H1 (cell line): ENCODE data around the gene TMPRSS9. TPM values are rescaled to one million over a fixed set of nuclear protein-coding genes. Genes with fewer than 3 reads are reported as not detected.

Source experiments
- CTCF ChIA-PET: fragments of 300-600 bp; sonication (Branson Sonifier 250); formaldehyde crosslinking; loops from one replicate; lab custom pipeline; 2021; ENCODE audit not compliant: partially characterized antibody; lab: Charles Lee
- POLR2A ChIA-PET: fragments of 300-600 bp; sonication (Branson Sonifier 250); formaldehyde crosslinking; loops from one replicate; lab custom pipeline; 2021; ENCODE audit warnings: inconsistent platforms; ENCODE audit not compliant: partially characterized antibody; lab: Charles Lee
- DNase-seq, 2 experiments: peaks; one replicate each; pipeline versions ENCODE4 v3.0.0 to v3.0.0-alpha.2; 2010 to 2022; ENCODE audit warnings: low spot score in 2 of 2, low read depth in 1 of 2, mixed read lengths in 1 of 2
- FAIRE-seq: peaks from 2 replicates; lab custom pipeline; 2011; peaks lifted over from hg19 to GRCh38; lab: Jason Lieb, UNC
- H2AFZ ChIP-seq: 2 replicates; pipeline ENCODE4 v1.8.1; 2012; ENCODE audit warnings: low read length, inconsistent platforms
- H2AK5ac ChIP-seq: 2 replicates; pipeline ENCODE4 v1.6.1; 2013; ENCODE audit warnings: low read depth, low read length
- H2BK120ac ChIP-seq: replicated peaks from 2 replicates; pipeline ENCODE3; 2013; ENCODE audit warnings: low read depth, low read length, inconsistent platforms
- H2BK12ac ChIP-seq: 2 replicates; pipeline ENCODE4 v1.6.1; 2013; ENCODE audit warnings: low read depth, low read length
- H2BK15ac ChIP-seq: 2 replicates; pipeline ENCODE4 v1.6.1; 2013; ENCODE audit warnings: low read length
- H2BK20ac ChIP-seq: 2 replicates; pipeline ENCODE4 v1.6.1; 2013; ENCODE audit warnings: low read length
- H2BK5ac ChIP-seq: 2 replicates; pipeline ENCODE4 v1.6.1; 2013; ENCODE audit warnings: low read depth, low read length
- H3K14ac ChIP-seq: 2 replicates; pipeline ENCODE4 v1.6.1; 2013; ENCODE audit warnings: inconsistent platforms; ENCODE audit not compliant: insufficient read length
- H3K18ac ChIP-seq: 2 replicates; pipeline ENCODE4 v1.6.1; 2013; ENCODE audit warnings: low read length; ENCODE audit errors: extremely low read depth
- H3K23ac ChIP-seq: 2 replicates; pipeline ENCODE4 v1.6.1; 2013; ENCODE audit warnings: inconsistent platforms; ENCODE audit not compliant: insufficient read length
- H3K23me2 ChIP-seq: 2 replicates; pipeline ENCODE4 v1.6.1; 2013; ENCODE audit warnings: low read depth, low read length
- H3K27ac ChIP-seq: 2 replicates; pipeline ENCODE4 v1.6.1; 2011; ENCODE audit warnings: low read depth, low read length, inconsistent platforms
- H3K27me3 ChIP-seq, 4 experiments: replicated peaks in 1 of 4; 1 replicate in 1 of 4; 2 replicates in 3 of 4; pipeline versions ENCODE4 v1.6.1 to v1.8.1; 2011 to 2013; ENCODE audit warnings: low read length in 3 of 4, mild to moderate bottlenecking in 3 of 4, inconsistent platforms in 2 of 4, mixed read lengths in 2 of 4, moderate library complexity in 1 of 4; ENCODE audit not compliant: control insufficient read depth in 3 of 4, insufficient read depth in 3 of 4; ENCODE audit errors: extremely low read depth in 1 of 4
- H3K36me3 ChIP-seq, 4 experiments: 2 replicates each; pipeline versions ENCODE4 v1.6.1 to v1.8.1; 2011 to 2013; ENCODE audit warnings: mild to moderate bottlenecking in 4 of 4, low read length in 3 of 4, moderate library complexity in 2 of 4, control low read depth in 1 of 4, inconsistent platforms in 1 of 4; ENCODE audit not compliant: insufficient read depth in 4 of 4, control insufficient read depth in 2 of 4
- H3K4ac ChIP-seq: replicated peaks from 2 replicates; pipeline ENCODE3; 2013; ENCODE audit warnings: low read length, low read depth, mixed read lengths, inconsistent platforms; ENCODE audit not compliant: insufficient read length
- H3K4me1 ChIP-seq, 4 experiments: replicated peaks in 1 of 4; 1 replicate in 1 of 4; 2 replicates in 3 of 4; pipeline versions ENCODE4 v1.6.1 to v1.8.1; 2011 to 2013; ENCODE audit warnings: low read length in 3 of 4, inconsistent platforms in 2 of 4, mixed read lengths in 1 of 4; ENCODE audit not compliant: insufficient read depth in 4 of 4, control insufficient read depth in 3 of 4
- H3K4me2 ChIP-seq, 2 experiments: 2 replicates each; pipeline versions ENCODE4 v1.6.1 to v1.8.1; 2011 to 2013; ENCODE audit warnings: low read depth in 2 of 2, low read length in 2 of 2, control low read depth in 1 of 2, inconsistent platforms in 1 of 2, mild to moderate bottlenecking in 1 of 2; ENCODE audit not compliant: insufficient read depth in 1 of 2
- H3K4me3 ChIP-seq, 4 experiments: fragments of 200-600, 300-600 bp in 1 of 4; sonication (generic), shearing (Covaris generic), sonication (Bioruptor Twin) in 1 of 4; 2 replicates each; pipeline versions ENCODE4 v1.5.1 to v1.8.1; 2011 to 2016; ENCODE audit warnings: low read length in 4 of 4, low read depth in 3 of 4, control low read depth in 2 of 4, inconsistent platforms in 2 of 4, mild to moderate bottlenecking in 2 of 4, mixed read lengths in 1 of 4, moderate library complexity in 1 of 4; ENCODE audit not compliant: insufficient read depth in 2 of 4; ENCODE audit errors: extremely low read depth in 1 of 4
- H3K56ac ChIP-seq: replicated peaks from 2 replicates; pipeline ENCODE3; 2013; ENCODE audit warnings: low read depth, mild to moderate bottlenecking, mixed read lengths, low read length, inconsistent platforms; ENCODE audit not compliant: insufficient read length
- H3K79me1 ChIP-seq: 2 replicates; pipeline ENCODE4 v1.6.1; 2013; ENCODE audit warnings: low read depth, low read length, control low read depth
- H3K79me2 ChIP-seq, 2 experiments: 2 replicates each; pipeline versions ENCODE4 v1.6.1 to v1.8.1; 2012 to 2013; ENCODE audit warnings: low read length in 2 of 2, mild to moderate bottlenecking in 2 of 2, inconsistent platforms in 1 of 2; ENCODE audit not compliant: insufficient read depth in 2 of 2, control insufficient read depth in 1 of 2
- H3K9ac ChIP-seq, 4 experiments: replicated peaks in 1 of 4; 1 replicate in 1 of 4; 2 replicates in 3 of 4; pipeline versions ENCODE4 v1.6.1 to v1.8.1; 2011 to 2013; ENCODE audit warnings: low read depth in 3 of 4, low read length in 3 of 4, control low read depth in 2 of 4, mild to moderate bottlenecking in 2 of 4, moderate library complexity in 2 of 4, inconsistent platforms in 1 of 4; ENCODE audit errors: extremely low read depth in 1 of 4
- H3K9me3 ChIP-seq, 2 experiments: 2 replicates each; pipeline versions ENCODE4 v1.6.1 to v1.8.1; 2012 to 2013; ENCODE audit warnings: mild to moderate bottlenecking in 2 of 2, moderate library complexity in 2 of 2, control low read depth in 1 of 2, inconsistent platforms in 1 of 2, low read depth in 1 of 2, low read length in 1 of 2, mixed read lengths in 1 of 2; ENCODE audit not compliant: insufficient read depth in 2 of 2
- H4K20me1 ChIP-seq, 2 experiments: replicated peaks in 1 of 2; 2 replicates each; pipeline versions ENCODE3 to v1.8.1; 2011 to 2013; ENCODE audit warnings: inconsistent platforms in 2 of 2, low read length in 2 of 2, mild to moderate bottlenecking in 1 of 2; ENCODE audit not compliant: insufficient read depth in 2 of 2, control insufficient read depth in 1 of 2
- H4K5ac ChIP-seq: 2 replicates; pipeline ENCODE4 v1.6.1; 2013; ENCODE audit warnings: low read length, low read depth, mixed read lengths, inconsistent platforms; ENCODE audit not compliant: insufficient read length
- H4K8ac ChIP-seq: 2 replicates; pipeline ENCODE4 v1.8.0; 2013; ENCODE audit warnings: mild to moderate bottlenecking, moderate library complexity, low read length, inconsistent platforms; ENCODE audit not compliant: insufficient read depth; ENCODE audit errors: extremely low read depth
- H4K91ac ChIP-seq: replicated peaks from 2 replicates; pipeline ENCODE3; 2013; ENCODE audit warnings: low read length, mixed read lengths, inconsistent platforms; ENCODE audit not compliant: insufficient read length
- EZH2 ChIP-seq: fragments of 200-600 bp; sonication (generic); IDR thresholded peaks from 2 replicates; pipeline ENCODE4 v1.7.1; 2012; ENCODE audit warnings: low read depth, mild to moderate bottlenecking, moderate library complexity, low read length, inconsistent platforms; ENCODE audit not compliant: severe bottlenecking
- GTF2F1 ChIP-seq: IDR thresholded peaks from 2 replicates; pipeline ENCODE4 v1.6.1; 2012; ENCODE audit warnings: low read depth, low read length, improper control_type of control experiment, borderline replicate concordance
- HDAC6 ChIP-seq: IDR thresholded peaks from one replicate; pipeline ENCODE4 v1.7.1; 2012; ENCODE audit warnings: low read depth, mild to moderate bottlenecking, inconsistent platforms, low read length, moderate library complexity
- NANOG ChIP-seq: IDR thresholded peaks from 2 replicates; pipeline ENCODE4 v1.6.1; 2011; ENCODE audit warnings: low read length, low read depth, mild to moderate bottlenecking, inconsistent platforms; ENCODE audit not compliant: insufficient read depth, poor library complexity, severe bottlenecking
- SIX5 ChIP-seq: IDR thresholded peaks from 2 replicates; pipeline ENCODE4 v1.6.1; 2011; ENCODE audit warnings: mild to moderate bottlenecking, low read depth, low read length
- TCF12 ChIP-seq: IDR thresholded peaks from 2 replicates; pipeline ENCODE4 v1.6.1; 2011; ENCODE audit warnings: low read depth, mild to moderate bottlenecking, low read length
- WGBS, 2 experiments: shearing (Covaris generic) in 1 of 2; methylation state at CpG; one replicate each; pipeline versions ENCODE4 v1.1.6 to v1.1.7; 2013 to 2015; ENCODE audit warnings: low lambda C conversion rate in 2 of 2, mixed read lengths in 2 of 2, inconsistent platforms in 1 of 2, low coverage in 1 of 2, missing lambda C conversion rate in 1 of 2; ENCODE audit not compliant: insufficient replicate concordance in 2 of 2, insufficient coverage in 1 of 2, insufficient read length in 1 of 2; ENCODE audit errors: extremely low coverage in 1 of 2, missing lambda C conversion rate in 1 of 2; 5-methylcytosine and 5-hydroxymethylcytosine counted together
- polyA plus RNA-seq, 7 experiments: library from polyadenylated mRNA; depleted of rRNA in 3 of 7; stranded (reverse) in 5 of 7; unstranded in 2 of 7; fragments of >200 nt in 5 of 7; fragments of 200-250 nt in 2 of 7; gene quantifications; 1 replicate in 5 of 7; 2 replicates in 1 of 7; 4 replicates in 1 of 7; pipeline versions ENCODE4 v1.2.1 to v1.2.3, GENCODE V29; 2011 to 2013; ENCODE audit warnings: missing spikeins in 2 of 7, mixed read lengths in 2 of 7
- total RNA-seq: library from RNA; stranded (reverse); fragmentation: NEBNext Ultra II Directional; extraction: Animal tissue kit (Norgen Biotek cat#: 25700); gene quantifications from 2 replicates; pipeline ENCODE4 v1.2.1, GENCODE V29; 2021
- TF ChIP-seq, protein P1 (sequence below): IDR thresholded peaks from 2 replicates; pipeline ENCODE4 v1.6.1; 2011; ENCODE audit warnings: low read depth, mild to moderate bottlenecking, low read length; ENCODE audit not compliant: insufficient read depth

TMPRSS9 gene
- total and polyA plus RNA-seq, 2 of the 8 experiments (the other 6 are each of a cell fraction or from before 2014, with no cell fraction given): 0.15 to 0.19 TPM

DNA sequence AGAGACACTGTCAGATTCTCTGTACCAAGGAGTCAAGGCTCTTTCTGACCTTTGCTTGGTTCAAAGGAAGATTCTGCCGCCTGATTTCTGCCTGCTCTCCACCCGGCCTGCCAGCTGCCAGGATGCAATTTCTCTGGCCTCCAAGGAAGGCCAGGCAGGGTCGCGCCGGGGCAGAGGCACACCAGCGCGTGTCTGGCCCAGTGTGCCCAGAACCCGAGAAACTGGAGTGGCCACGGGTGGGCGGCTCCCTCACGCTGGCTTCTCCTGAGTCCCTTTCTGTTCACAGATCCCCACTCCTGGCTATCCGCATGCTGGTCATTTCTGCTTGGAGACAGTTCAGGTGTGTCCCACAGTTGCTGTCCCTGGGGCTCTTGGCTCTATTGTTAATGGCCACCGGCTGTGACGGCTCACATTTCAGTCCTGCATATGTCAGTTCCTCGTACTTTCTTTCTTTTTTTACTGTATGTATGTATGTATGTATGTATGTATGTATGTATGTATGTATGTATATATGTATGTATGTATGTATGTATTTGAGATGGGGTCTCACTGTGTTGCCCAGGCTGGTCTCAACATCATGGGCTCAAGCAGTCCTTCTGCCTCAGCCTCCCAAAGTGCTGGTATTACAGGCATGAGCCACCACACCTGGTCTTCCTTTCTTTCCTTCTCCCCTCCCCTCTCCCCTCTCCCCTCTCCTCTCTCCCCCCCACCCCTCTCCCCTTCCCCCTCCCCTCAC is 16.9 kb downstream of the TMPRSS9 start:
- H4K8ac ChIP-seq: no peak overlapping the region; the same call in 1 of the 2 replicates
- no peak for DNase-seq
- H2BK5ac ChIP-seq: no peak overlapping the region
- no peak overlapping the region for H2BK12ac ChIP-seq
- TF ChIP-seq TCF12 (no peak), NANOG (no peak), EZH2 (no peak), HDAC6 (no peak), GTF2F1 (no peak), SIX5 (no peak)
- TF ChIP-seq, protein P1, sequence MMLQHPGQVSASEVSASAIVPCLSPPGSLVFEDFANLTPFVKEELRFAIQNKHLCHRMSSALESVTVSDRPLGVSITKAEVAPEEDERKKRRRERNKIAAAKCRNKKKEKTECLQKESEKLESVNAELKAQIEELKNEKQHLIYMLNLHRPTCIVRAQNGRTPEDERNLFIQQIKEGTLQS: no peak
- no peak overlapping the region for H3K9ac ChIP-seq
- no peaks in the 10 kb centered on the region; a peak in 1 of 7 replicates for H3K27me3 ChIP-seq
- no peak overlapping the region for H3K4me3 ChIP-seq
- no peak overlapping the region for H2BK20ac ChIP-seq
- 83% methylated on average over 13 of the region's 15 CpGs; no CpG with 5 or more reads in 1 of the 2 experiments for WGBS, 2 experiments
- H3K36me3 ChIP-seq: no peaks in the 10 kb centered on the region
- no peak overlapping the region for H3K56ac ChIP-seq
- no peak overlapping the region for H3K27ac ChIP-seq
- H4K20me1 ChIP-seq: no peaks in the 10 kb centered on the region
- no peaks in the 10 kb centered on the region for H3K79me2 ChIP-seq
- no peak overlapping the region for H2AFZ ChIP-seq
- no peak overlapping the region for H3K18ac ChIP-seq
- H3K23me2 ChIP-seq: no peaks in the 10 kb centered on the region
- no peak overlapping the region for H2BK15ac ChIP-seq
- H2AK5ac ChIP-seq: no peak overlapping the region
- no peak for FAIRE-seq
- peaks cover 4% of the 10 kb centered on the region in 2 experiments; a peak in 1 of 4 replicates for H3K9me3 ChIP-seq
- no peak overlapping the region for H3K4ac ChIP-seq
- H3K14ac ChIP-seq: no peak overlapping the region
- H3K4me2 ChIP-seq: no peak overlapping the region
- no peaks in the 10 kb centered on the region for H3K4me1 ChIP-seq
- ChIA-PET CTCF (interaction anchor here (0.6 kb wide), 1 partner anchor 9 kb away, joined by 3 read pairs; no protein-coding TSS in a partner anchor), POLR2A (no interaction called here)
- no peak overlapping the region for H4K91ac ChIP-seq
- H2BK120ac ChIP-seq: no peak overlapping the region
- H3K23ac ChIP-seq: no peak overlapping the region
- no peaks in the 10 kb centered on the region for H3K79me1 ChIP-seq
- H4K5ac ChIP-seq: no peak overlapping the region
